ENCODE data around the gene PRICKLE4. TPM values are rescaled to one million over a fixed set of nuclear protein-coding genes. Genes with fewer than 3 reads are reported as not detected.
"Not testable (repeated sequence)": the region's sequence is repeated elsewhere in the genome, so short reads cannot be mapped to it uniquely, and the experiment has no call there.

The PRICKLE4 gene
- total and polyA plus RNA-seq, 2 experiments from 2014 or later, result 2.1 TPM; not detected in 1

- H3K27ac ChIP-seq, result no peak overlapping the region
- no peak for DNase-seq
- H3K9ac ChIP-seq, result no peak overlapping the region
- H3K4me1 ChIP-seq (ENCODE audit: insufficient read depth), result peaks cover 17% of the 10 kb centered on the region
- 0 out of 2 replicates have a peak, but pooled peaks cover 6% of the 10 kb centered on the region for H3F3A ChIP-seq (ENCODE audit: insufficient read depth)
- H3K9me2 ChIP-seq (ENCODE audit: insufficient read depth), result no peaks in the 10 kb centered on the region
- no peaks in the 10 kb centered on the region for H4K20me1 ChIP-seq (ENCODE audit: insufficient read depth)
- 5 to 9% methylated on average over 2 of the region's 2 CpGs for WGBS, 2 experiments (ENCODE audit: low coverage in 1 of 2, low lambda C conversion rate in 2 of 2, missing lambda C conversion rate in 2 of 2)
- no peak overlapping the region for H3K4me3 ChIP-seq
- no peak overlapping the region for H2AFZ ChIP-seq
- H3K79me2 ChIP-seq (ENCODE audit: insufficient read depth), result no peaks in the 10 kb centered on the region
- no peak for TF ChIP-seq EZH2 (IDR thresholded peaks at IDR 0.05; ENCODE audit: insufficient read depth, poor library complexity, severe bottlenecking)
- TF ChIP-seq EZH2phosphoT487 (IDR thresholded peaks at IDR 0.05; ENCODE audit: insufficient read depth, low read depth), result no peak
- no peaks in the 10 kb centered on the region for H3K27me3 ChIP-seq (replicated peaks; ENCODE audit: insufficient read depth)
- no peaks in the 10 kb centered on the region for H3K36me3 ChIP-seq (ENCODE audit: low read depth)
- in situ Hi-C loops (cut with MboI), result no loop called here
- no peaks in the 10 kb centered on the region for H3K9me3 ChIP-seq (ENCODE audit: low read depth)
- H3K4me2 ChIP-seq (ENCODE audit: unreplicated experiment), result no peak overlapping the region
Measured at GRCh38 chr6:41763470-41763869, 17.1 kb upstream of the PRICKLE4 start.

DNA sequence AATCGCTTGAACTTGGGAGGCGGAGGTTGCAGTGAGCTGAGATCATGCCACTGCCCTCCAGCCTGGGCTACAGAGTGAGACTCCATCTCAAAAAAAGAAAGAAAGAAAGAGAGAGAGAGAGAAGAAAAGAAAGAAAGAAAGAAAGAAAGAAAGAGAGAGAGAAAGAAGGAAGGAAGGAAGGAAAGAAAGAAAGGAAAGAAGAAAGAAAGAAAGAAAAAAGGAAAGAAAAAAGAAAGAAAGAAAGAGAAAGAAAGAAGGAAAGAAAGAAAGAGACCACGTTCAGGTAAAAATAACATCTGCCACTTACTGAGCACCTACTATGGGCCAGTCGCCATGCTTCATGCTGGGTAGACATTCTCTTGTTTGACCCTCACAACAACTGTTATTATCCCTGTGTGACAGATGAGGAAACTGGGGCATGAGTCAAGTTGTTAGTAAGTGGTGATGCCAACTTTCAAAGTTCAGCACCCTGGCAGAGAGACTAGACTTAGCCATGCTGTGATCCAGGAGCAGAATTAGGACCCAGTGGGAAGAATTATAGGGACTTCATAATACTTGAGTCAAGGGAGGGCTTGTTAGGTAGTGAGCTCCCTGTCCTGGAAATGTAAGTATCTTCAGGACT lies 14.4 kb upstream of the PRICKLE4 start:
- peak; percentile 71 for DNase-seq
- not testable (repeated sequence) for H3K27me3 ChIP-seq (replicated peaks; ENCODE audit: insufficient read depth)
- WGBS, 2 experiments (ENCODE audit: low coverage in 1 of 2, low lambda C conversion rate in 2 of 2, missing lambda C conversion rate in 2 of 2), result 79 to 91% methylated on average over 4 of the region's 4 CpGs

GRCh38 chr6:41767112-41767833 lies 13.3 kb upstream of the PRICKLE4 start:
- peaks cover 17% of the 10 kb centered on the region for H3K4me1 ChIP-seq (ENCODE audit: insufficient read depth)
- H3K79me2 ChIP-seq (ENCODE audit: insufficient read depth), result no peaks in the 10 kb centered on the region
- in situ Hi-C loops (cut with MboI), result no loop called here
- H2AFZ ChIP-seq, result peak overlapping the region; percentile 13; the same call in 1 of the 2 replicates
- no peak for TF ChIP-seq EZH2 (IDR thresholded peaks at IDR 0.05; ENCODE audit: insufficient read depth, poor library complexity, severe bottlenecking)
- 0 out of 2 replicates have a peak, but pooled peaks cover 6% of the 10 kb centered on the region for H3F3A ChIP-seq (ENCODE audit: insufficient read depth)
- H3K27me3 ChIP-seq (replicated peaks; ENCODE audit: insufficient read depth), result no peaks in the 10 kb centered on the region
- peak overlapping the region; percentile 22; the same call in 1 of the 2 replicates for H3K27ac ChIP-seq
- WGBS, 2 experiments (ENCODE audit: low coverage in 1 of 2, low lambda C conversion rate in 2 of 2, missing lambda C conversion rate in 2 of 2), result 19 to 26% methylated on average over 12 of the region's 12 CpGs
- DNase-seq, result peak; percentile 91
- no peak overlapping the region for H3K4me2 ChIP-seq (ENCODE audit: unreplicated experiment)
- no peak overlapping the region for H3K4me3 ChIP-seq
- H3K9ac ChIP-seq, result peak overlapping the region; percentile 48
- H3K9me3 ChIP-seq (ENCODE audit: low read depth), result no peaks in the 10 kb centered on the region
- no peaks in the 10 kb centered on the region for H4K20me1 ChIP-seq (ENCODE audit: insufficient read depth)
- H3K9me2 ChIP-seq (ENCODE audit: insufficient read depth), result no peaks in the 10 kb centered on the region
- H3K36me3 ChIP-seq (ENCODE audit: low read depth), result peaks cover 5% of the 10 kb centered on the region; the same call in 1 of the 2 replicates

More for the DNA sequence above, 14.4 kb upstream of the PRICKLE4 start:
- in situ Hi-C loops (cut with MboI); H3K79me2 ChIP-seq (ENCODE audit: insufficient read depth); H3K27ac ChIP-seq; H3K9me3 ChIP-seq (ENCODE audit: low read depth); H4K20me1 ChIP-seq (ENCODE audit: insufficient read depth); H3K9me2 ChIP-seq (ENCODE audit: insufficient read depth); H3K4me2 ChIP-seq (ENCODE audit: unreplicated experiment); H2AFZ ChIP-seq; H3F3A ChIP-seq (ENCODE audit: insufficient read depth); H3K9ac ChIP-seq; H3K36me3 ChIP-seq (ENCODE audit: low read depth); H3K4me3 ChIP-seq: not testable (repeated sequence)
- H3K4me1 ChIP-seq (ENCODE audit: insufficient read depth), result peaks cover 17% of the 10 kb centered on the region

DNA sequence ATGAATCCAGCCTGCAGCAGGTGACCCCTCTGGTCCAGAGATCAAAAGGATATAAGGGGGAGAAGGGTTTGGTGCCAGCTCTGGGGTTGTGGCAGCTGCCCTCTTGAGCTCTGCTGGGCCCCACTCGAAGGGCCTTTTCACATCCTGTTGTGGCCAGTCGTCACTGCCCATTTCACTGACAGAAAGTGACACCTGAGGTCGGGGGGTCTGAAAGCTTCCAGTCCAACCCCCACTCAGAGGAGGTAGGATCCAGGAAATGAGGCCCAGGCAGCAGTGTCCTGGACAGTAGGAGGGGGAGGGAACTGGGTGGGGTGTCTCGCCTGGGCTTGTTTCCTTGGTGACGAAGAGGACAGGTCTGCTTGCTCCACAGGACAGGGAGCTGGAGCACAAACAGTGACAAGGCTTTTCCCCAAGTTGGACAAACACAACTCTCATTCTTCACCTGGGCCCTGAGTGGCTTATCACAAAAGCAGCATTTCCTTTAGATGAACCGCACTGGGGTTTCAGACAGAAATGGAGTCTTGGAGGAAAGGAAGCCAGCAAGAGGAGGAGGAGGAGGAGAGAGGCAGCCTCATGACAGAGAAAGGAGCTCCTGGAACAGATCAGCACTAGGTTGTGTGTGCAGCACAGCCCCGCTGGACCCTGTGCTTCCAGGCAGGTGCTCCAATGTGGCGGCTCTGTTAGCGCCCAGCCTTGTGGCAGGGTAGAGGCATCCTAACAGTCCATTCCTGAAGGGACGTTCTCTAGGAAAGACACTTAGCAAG lies 11.9 kb upstream of the PRICKLE4 start:
- peaks cover 5% of the 10 kb centered on the region; the same call in 1 of the 2 replicates for H3K36me3 ChIP-seq (ENCODE audit: low read depth)
- in situ Hi-C loops (cut with MboI), result no loop called here
- 83 to 87% methylated on average over 10 of the region's 10 CpGs for WGBS, 2 experiments (ENCODE audit: low coverage in 1 of 2, low lambda C conversion rate in 2 of 2, missing lambda C conversion rate in 2 of 2)
- H3K27me3 ChIP-seq (replicated peaks; ENCODE audit: insufficient read depth), result no peaks in the 10 kb centered on the region
- H3K9me3 ChIP-seq (ENCODE audit: low read depth), result no peaks in the 10 kb centered on the region
- H3K9ac ChIP-seq, result no peak overlapping the region
- no peak overlapping the region for H3K27ac ChIP-seq
- peaks cover 17% of the 10 kb centered on the region for H3K4me1 ChIP-seq (ENCODE audit: insufficient read depth)
- no peaks in the 10 kb centered on the region for H3K79me2 ChIP-seq (ENCODE audit: insufficient read depth)
- H3K4me2 ChIP-seq (ENCODE audit: unreplicated experiment), result no peak overlapping the region
- no peak for DNase-seq
- no peaks in the 10 kb centered on the region for H3K9me2 ChIP-seq (ENCODE audit: insufficient read depth)
- TF ChIP-seq EZH2 (IDR thresholded peaks at IDR 0.05; ENCODE audit: insufficient read depth, poor library complexity, severe bottlenecking), result no peak
- TF ChIP-seq EZH2phosphoT487 (IDR thresholded peaks at IDR 0.05; ENCODE audit: insufficient read depth, low read depth), result no peak
- H3F3A ChIP-seq (ENCODE audit: insufficient read depth), result 0 out of 2 replicates have a peak, but pooled peaks cover 6% of the 10 kb centered on the region
- no peak overlapping the region for H2AFZ ChIP-seq
- H3K4me3 ChIP-seq, result no peak overlapping the region
- H4K20me1 ChIP-seq (ENCODE audit: insufficient read depth), result no peaks in the 10 kb centered on the region

Data from GM23248 (cell line).